Measurements from ENCODE around the gene CES3. TPM values are rescaled to one million over a fixed set of nuclear protein-coding genes. Genes with fewer than 3 reads are reported as not detected.

The CES3 gene
- total RNA-seq, 3 donors from 2014 or later = 0.29 to 5.9 (median 2.1) TPM

DNA sequence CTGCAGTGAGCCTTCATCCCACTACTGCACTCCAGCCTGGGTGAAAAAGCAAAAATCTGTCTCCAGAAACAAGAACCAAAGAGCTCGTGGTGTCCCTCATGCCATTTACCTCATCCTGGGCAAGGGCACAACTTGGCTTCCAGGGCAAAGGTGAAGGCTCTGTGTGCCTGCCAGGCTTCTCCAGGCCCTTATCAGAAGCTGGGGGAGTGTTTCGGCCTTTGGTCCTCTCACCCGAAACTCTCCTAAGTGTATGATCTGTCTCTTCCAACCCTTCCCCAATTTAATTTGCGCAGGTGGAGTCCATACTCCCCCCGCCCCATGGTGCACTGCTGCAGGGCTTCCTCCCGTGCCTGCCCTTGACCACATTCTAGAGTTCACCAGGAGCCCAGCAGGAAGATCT is 24.6 kb upstream of the CES3 start:
- no peak for DNase-seq (ENCODE audit: low spot score in 2 of 2)
- no peaks in the 10 kb centered on the region for H3K9me3 ChIP-seq
- peaks cover 11 to 21% of the 10 kb centered on the region in 2 donors for H3K4me1 ChIP-seq
- no peak overlapping the region for H3K27ac ChIP-seq
- intact Hi-C loops (cut with DNase I; ENCODE audit: low total_unique reads) = no loop called here
- no peaks in the 10 kb centered on the region for H3K27me3 ChIP-seq
- peaks cover 10% of the 10 kb centered on the region for H3K36me3 ChIP-seq
- no peak for TF ChIP-seq POLR2AphosphoS5 (IDR thresholded peaks at IDR 0.05)
- TF ChIP-seq, protein P1, sequence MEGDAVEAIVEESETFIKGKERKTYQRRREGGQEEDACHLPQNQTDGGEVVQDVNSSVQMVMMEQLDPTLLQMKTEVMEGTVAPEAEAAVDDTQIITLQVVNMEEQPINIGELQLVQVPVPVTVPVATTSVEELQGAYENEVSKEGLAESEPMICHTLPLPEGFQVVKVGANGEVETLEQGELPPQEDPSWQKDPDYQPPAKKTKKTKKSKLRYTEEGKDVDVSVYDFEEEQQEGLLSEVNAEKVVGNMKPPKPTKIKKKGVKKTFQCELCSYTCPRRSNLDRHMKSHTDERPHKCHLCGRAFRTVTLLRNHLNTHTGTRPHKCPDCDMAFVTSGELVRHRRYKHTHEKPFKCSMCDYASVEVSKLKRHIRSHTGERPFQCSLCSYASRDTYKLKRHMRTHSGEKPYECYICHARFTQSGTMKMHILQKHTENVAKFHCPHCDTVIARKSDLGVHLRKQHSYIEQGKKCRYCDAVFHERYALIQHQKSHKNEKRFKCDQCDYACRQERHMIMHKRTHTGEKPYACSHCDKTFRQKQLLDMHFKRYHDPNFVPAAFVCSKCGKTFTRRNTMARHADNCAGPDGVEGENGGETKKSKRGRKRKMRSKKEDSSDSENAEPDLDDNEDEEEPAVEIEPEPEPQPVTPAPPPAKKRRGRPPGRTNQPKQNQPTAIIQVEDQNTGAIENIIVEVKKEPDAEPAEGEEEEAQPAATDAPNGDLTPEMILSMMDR (IDR thresholded peaks at IDR 0.05) = no peak
- no peak for TF ChIP-seq POLR2A (IDR thresholded peaks at IDR 0.05)
- peak overlapping the region in 2 of 3 donors; percentile 89 to 99 for H3K4me3 ChIP-seq

DNA sequence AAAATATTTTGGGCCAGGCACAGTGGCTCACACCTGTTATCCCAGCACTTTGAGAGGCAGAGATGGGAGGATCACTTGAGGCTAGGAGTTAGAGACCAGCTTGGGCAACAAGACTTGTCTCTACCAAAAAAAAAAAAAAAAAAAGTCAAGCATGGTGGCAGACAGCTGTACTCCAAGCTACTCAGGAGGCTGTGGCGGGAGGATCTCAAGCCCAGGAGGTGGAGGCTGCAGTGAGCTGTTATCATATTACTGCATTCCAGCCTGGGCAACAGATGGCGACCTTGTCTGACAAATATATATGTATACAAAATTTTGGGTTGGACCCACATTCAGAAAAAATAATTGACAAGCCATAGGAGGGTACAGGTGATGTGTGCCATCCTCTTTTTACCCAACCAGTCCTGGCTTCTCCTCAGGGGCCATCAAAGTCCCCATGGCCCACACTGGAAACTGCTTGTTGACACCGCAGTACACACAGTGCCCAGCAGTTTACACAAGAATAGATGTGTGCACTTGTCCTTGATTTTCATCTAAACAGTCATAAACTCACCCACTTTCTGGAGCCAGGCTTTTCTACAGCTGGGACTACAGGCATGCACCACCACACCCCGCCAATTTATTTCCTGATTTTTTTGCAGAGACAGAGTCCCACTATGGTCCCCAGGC is 24.0 kb upstream of the CES3 start:
- H3K4me1 ChIP-seq = peaks cover 11 to 21% of the 10 kb centered on the region in 2 donors
- peaks cover 12% of the 10 kb centered on the region for H3K36me3 ChIP-seq

DNA sequence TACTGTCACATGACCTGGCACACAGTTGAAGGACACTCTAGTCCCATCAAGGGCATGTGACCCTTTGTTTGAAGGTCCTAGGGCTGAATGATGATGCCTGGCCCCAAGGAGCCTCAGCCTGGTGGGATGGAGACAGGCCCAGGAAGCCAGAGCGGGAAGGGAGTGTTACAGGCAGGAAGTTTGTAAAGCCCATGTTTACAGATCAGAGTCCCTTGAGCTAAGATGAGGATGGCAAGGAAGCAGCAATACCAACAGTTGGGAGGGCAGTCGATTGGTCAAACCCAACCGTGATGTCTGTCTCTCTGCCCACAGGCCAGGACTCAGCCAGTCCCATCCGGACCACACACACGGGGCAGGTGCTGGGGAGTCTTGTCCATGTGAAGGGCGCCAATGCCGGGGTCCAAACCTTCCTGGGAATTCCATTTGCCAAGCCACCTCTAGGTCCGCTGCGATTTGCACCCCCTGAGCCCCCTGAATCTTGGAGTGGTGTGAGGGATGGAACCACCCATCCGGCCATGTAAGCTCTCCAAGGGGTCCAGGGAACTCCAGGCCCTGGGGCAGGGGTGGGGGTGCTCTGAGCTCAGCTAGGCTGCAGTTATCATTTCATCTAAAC is 23.2 kb upstream of the CES3 start:
- peaks cover 12% of the 10 kb centered on the region for H3K36me3 ChIP-seq
- intact Hi-C loops (cut with DNase I; ENCODE audit: low total_unique reads) = no loop called here
- no peaks in the 10 kb centered on the region for H3K27me3 ChIP-seq
- no peak for DNase-seq (ENCODE audit: low spot score in 2 of 2)
- H3K9me3 ChIP-seq = no peaks in the 10 kb centered on the region
- TF ChIP-seq POLR2A (IDR thresholded peaks at IDR 0.05) = no peak
- TF ChIP-seq POLR2AphosphoS5 (IDR thresholded peaks at IDR 0.05) = no peak
- TF ChIP-seq, protein P1 (IDR thresholded peaks at IDR 0.05) = no peak
- no peak overlapping the region for H3K27ac ChIP-seq
- no peak overlapping the region for H3K4me3 ChIP-seq
- H3K4me1 ChIP-seq = peaks cover 11 to 21% of the 10 kb centered on the region in 2 donors

More for the DNA sequence above, 24.0 kb upstream of the CES3 start:
- intact Hi-C loops (cut with DNase I; ENCODE audit: low total_unique reads) = no loop called here
- no peak overlapping the region for H3K27ac ChIP-seq
- TF ChIP-seq POLR2A (IDR thresholded peaks at IDR 0.05) (no peak), POLR2AphosphoS5 (IDR thresholded peaks at IDR 0.05) (no peak)
- TF ChIP-seq, protein P1 (IDR thresholded peaks at IDR 0.05) = no peak
- no peak for DNase-seq (ENCODE audit: low spot score in 2 of 2)
- no peaks in the 10 kb centered on the region for H3K27me3 ChIP-seq
- no peaks in the 10 kb centered on the region for H3K9me3 ChIP-seq
- no peak overlapping the region for H3K4me3 ChIP-seq

DNA sequence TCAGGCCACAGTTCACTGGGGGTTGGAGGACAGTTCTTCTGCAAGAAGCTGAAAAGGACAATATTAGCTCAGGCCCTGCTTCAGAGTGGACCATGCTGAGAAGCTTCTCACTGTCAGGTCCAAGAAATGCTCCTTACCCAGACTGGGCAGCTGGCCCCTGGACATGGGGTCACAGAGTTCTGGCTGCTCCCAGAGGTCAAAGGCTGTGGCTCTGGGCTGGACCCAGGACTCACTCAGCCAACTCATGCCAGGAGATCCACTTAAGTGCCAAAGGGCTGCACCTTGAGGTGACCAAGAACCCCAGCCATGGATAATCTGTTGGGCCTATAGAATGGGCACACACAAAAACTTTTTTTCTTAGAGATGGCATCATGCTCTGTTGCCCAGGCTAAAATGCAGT is 21.7 kb upstream of the CES3 start:
- Histone ChIP-seq H3K36me3 (peaks cover 12% of the 10 kb centered on the region), H3K27ac (no peak overlapping the region), H3K9me3 (no peaks in the 10 kb centered on the region), H3K4me3 (no peak overlapping the region), H3K4me1 (peaks cover 11 to 15% of the 10 kb centered on the region in 2 donors), H3K27me3 (no peaks in the 10 kb centered on the region)
- no peak for DNase-seq (ENCODE audit: low spot score in 2 of 2)
- intact Hi-C loops (cut with DNase I; ENCODE audit: low total_unique reads) = no loop called here
- no peak for TF ChIP-seq POLR2AphosphoS5 (IDR thresholded peaks at IDR 0.05)
- no peak for TF ChIP-seq POLR2A (IDR thresholded peaks at IDR 0.05)
- TF ChIP-seq, protein P1 (IDR thresholded peaks at IDR 0.05) = no peak

DNA sequence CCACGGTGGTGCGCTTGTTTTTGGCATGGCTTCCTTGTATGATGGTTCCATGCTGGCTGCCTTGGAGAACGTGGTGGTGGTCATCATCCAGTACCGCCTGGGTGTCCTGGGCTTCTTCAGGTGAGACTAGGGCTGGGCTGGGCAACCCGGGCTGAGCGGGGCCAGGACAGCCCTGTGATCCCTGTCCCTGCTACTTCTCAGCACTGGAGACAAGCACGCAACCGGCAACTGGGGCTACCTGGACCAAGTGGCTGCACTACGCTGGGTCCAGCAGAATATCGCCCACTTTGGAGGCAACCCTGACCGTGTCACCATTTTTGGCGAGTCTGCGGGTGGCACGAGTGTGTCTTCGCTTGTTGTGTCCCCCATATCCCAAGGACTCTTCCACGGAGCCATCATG is 20.8 kb upstream of the CES3 start:
- TF ChIP-seq POLR2A (IDR thresholded peaks at IDR 0.05) (no peak), POLR2AphosphoS5 (IDR thresholded peaks at IDR 0.05) (no peak)
- TF ChIP-seq, protein P1 (IDR thresholded peaks at IDR 0.05) = no peak
- no peak for DNase-seq (ENCODE audit: low spot score in 2 of 2)
- Histone ChIP-seq H3K36me3 (peaks cover 12% of the 10 kb centered on the region), H3K27ac (no peak overlapping the region), H3K4me3 (no peak overlapping the region), H3K4me1 (peaks cover 11 to 15% of the 10 kb centered on the region in 2 donors), H3K9me3 (no peaks in the 10 kb centered on the region), H3K27me3 (no peaks in the 10 kb centered on the region)
- intact Hi-C loops (cut with DNase I; ENCODE audit: low total_unique reads) = no loop called here

Data from breast epithelium (tissue), 4 donors.